Loucy (cell line): ENCODE measurements around the gene KDM4C.
"Not testable (repeated sequence)": the region's sequence is repeated elsewhere in the genome, so short reads cannot be mapped to it uniquely, and the experiment has no call there.

Source experiments
- H2AFZ ChIP-seq: fragments of 200-600 bp; sonication (generic); 2 replicates; pipeline ENCODE4 v1.6.0; 2016; ENCODE audit warnings: antibody characterized with exemption, mild to moderate bottlenecking, low read length, moderate library complexity
- H3F3A ChIP-seq: fragments of 200-600 bp; 2 replicates; pipeline ENCODE4 v1.6.0; 2016; ENCODE audit warnings: antibody characterized with exemption, low read depth, mild to moderate bottlenecking
- H3K27me3 ChIP-seq: fragments of 200-600 bp; sonication (generic); 2 replicates; pipeline ENCODE4 v1.6.1; 2014; ENCODE audit warnings: low read length, mild to moderate bottlenecking; ENCODE audit not compliant: insufficient read depth, poor library complexity, severe bottlenecking
- H3K36me3 ChIP-seq: fragments of 200-600 bp; sonication (generic); 2 replicates; pipeline ENCODE4 v1.6.1; 2016; ENCODE audit warnings: low read length; ENCODE audit not compliant: insufficient read depth
- H3K4me1 ChIP-seq: fragments of 200-600 bp; sonication (generic); 2 replicates; pipeline ENCODE4 v1.5.1; 2014; ENCODE audit warnings: low read length, mild to moderate bottlenecking; ENCODE audit not compliant: insufficient read depth, poor library complexity, severe bottlenecking
- H3K4me2 ChIP-seq: fragments of 200-600 bp; sonication (generic); 2 replicates; pipeline ENCODE4 v1.6.0; 2014; ENCODE audit warnings: antibody characterized with exemption, low read length, low read depth, mild to moderate bottlenecking; ENCODE audit not compliant: poor library complexity, severe bottlenecking
- H3K4me3 ChIP-seq: fragments of 200-600 bp; sonication (generic); 2 replicates; pipeline ENCODE4 v1.5.1; 2014; ENCODE audit warnings: low read length, mild to moderate bottlenecking, mixed read lengths; ENCODE audit not compliant: poor library complexity, severe bottlenecking
- H3K79me2 ChIP-seq: fragments of 200-600 bp; sonication (generic); 2 replicates; pipeline ENCODE4 v1.6.1; 2014; ENCODE audit warnings: low read length; ENCODE audit not compliant: insufficient read depth
- H3K9ac ChIP-seq: fragments of 200-600 bp; sonication (generic); 2 replicates; pipeline ENCODE4 v1.6.0; 2014; ENCODE audit warnings: mild to moderate bottlenecking, low read depth, low read length, moderate library complexity; ENCODE audit not compliant: poor library complexity, severe bottlenecking
- H3K9me2 ChIP-seq: fragments of 200-600 bp; sonication (generic); replicated peaks from 2 replicates; pipeline ENCODE4 v1.6.1; 2016; ENCODE audit warnings: low read depth, low read length, mixed read lengths
- H3K9me3 ChIP-seq: fragments of 200-600 bp; sonication (generic); 2 replicates; pipeline ENCODE4 v1.6.1; 2014; ENCODE audit warnings: mild to moderate bottlenecking, antibody characterized with exemption, low read length, low read depth; ENCODE audit not compliant: insufficient read depth
- H4K20me1 ChIP-seq: fragments of 200-600 bp; sonication (generic); 2 replicates; pipeline ENCODE4 v1.6.0; 2014; ENCODE audit warnings: antibody characterized with exemption, low read length, mild to moderate bottlenecking; ENCODE audit not compliant: insufficient read depth, poor library complexity, severe bottlenecking
- EZH2phosphoT487 ChIP-seq: fragments of 200-600 bp; IDR thresholded peaks from 2 replicates; pipeline ENCODE4 v1.6.1; 2018; ENCODE audit warnings: antibody characterized with exemption, mild to moderate bottlenecking, moderate library complexity, borderline replicate concordance
- TF ChIP-seq, protein P1 (sequence below): fragments of 200-600 bp; sonication (generic); conservative IDR thresholded peaks from 2 replicates; pipeline ENCODE4 v1.5.1; 2014; ENCODE audit warnings: mild to moderate bottlenecking, antibody characterized with exemption, low read length

The KDM4C gene

DNA sequence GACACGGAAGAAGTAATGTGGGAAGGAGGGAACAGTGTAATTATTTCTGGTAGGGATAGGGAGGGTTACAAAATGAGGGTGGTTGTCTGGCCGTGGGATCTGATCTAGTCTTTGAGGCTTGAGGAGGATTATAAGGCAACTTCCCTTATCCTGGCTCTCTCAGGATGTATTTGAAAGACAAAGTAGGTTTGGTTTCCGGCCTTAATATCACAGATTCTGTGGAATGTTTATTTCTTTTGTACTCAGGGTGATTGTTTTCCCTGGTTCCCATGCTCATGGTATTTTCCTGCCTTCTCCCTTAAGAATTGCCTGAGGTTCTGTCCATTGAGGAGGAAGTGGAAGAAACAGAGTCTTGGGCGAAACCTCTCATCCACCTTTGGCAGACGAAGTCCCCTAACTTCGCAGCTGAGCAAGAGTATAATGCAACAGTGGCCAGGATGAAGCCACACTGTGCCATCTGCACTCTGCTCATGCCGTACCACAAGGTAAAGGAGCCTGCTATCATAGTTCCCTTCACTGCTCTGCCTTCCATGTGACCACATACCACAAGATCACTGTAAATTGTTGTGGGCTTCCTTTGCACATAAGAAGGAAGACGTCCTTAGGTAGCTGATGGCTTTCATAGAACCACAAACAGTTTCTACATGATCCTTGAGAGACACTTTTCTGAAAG, 253.8 kb downstream of the KDM4C start:
- no peak overlapping the region for H3K4me2 ChIP-seq
- peaks cover 10% of the 10 kb centered on the region for H3K9me3 ChIP-seq
- H4K20me1 ChIP-seq = peaks cover 33% of the 10 kb centered on the region
- H3K27me3 ChIP-seq = peaks cover 5% of the 10 kb centered on the region
- no peaks in the 10 kb centered on the region for H3K9me2 ChIP-seq
- no peak overlapping the region for H2AFZ ChIP-seq
- no peaks in the 10 kb centered on the region for H3K79me2 ChIP-seq
- H3K4me1 ChIP-seq = peaks cover 15% of the 10 kb centered on the region
- TF ChIP-seq, protein P1, sequence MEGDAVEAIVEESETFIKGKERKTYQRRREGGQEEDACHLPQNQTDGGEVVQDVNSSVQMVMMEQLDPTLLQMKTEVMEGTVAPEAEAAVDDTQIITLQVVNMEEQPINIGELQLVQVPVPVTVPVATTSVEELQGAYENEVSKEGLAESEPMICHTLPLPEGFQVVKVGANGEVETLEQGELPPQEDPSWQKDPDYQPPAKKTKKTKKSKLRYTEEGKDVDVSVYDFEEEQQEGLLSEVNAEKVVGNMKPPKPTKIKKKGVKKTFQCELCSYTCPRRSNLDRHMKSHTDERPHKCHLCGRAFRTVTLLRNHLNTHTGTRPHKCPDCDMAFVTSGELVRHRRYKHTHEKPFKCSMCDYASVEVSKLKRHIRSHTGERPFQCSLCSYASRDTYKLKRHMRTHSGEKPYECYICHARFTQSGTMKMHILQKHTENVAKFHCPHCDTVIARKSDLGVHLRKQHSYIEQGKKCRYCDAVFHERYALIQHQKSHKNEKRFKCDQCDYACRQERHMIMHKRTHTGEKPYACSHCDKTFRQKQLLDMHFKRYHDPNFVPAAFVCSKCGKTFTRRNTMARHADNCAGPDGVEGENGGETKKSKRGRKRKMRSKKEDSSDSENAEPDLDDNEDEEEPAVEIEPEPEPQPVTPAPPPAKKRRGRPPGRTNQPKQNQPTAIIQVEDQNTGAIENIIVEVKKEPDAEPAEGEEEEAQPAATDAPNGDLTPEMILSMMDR = no peak
- TF ChIP-seq EZH2phosphoT487 = peak; percentile 95
- H3K9ac ChIP-seq = no peak overlapping the region
- H3K4me3 ChIP-seq = no peak overlapping the region
- no peaks in the 10 kb centered on the region for H3F3A ChIP-seq
- H3K36me3 ChIP-seq = peaks cover 39% of the 10 kb centered on the region

DNA sequence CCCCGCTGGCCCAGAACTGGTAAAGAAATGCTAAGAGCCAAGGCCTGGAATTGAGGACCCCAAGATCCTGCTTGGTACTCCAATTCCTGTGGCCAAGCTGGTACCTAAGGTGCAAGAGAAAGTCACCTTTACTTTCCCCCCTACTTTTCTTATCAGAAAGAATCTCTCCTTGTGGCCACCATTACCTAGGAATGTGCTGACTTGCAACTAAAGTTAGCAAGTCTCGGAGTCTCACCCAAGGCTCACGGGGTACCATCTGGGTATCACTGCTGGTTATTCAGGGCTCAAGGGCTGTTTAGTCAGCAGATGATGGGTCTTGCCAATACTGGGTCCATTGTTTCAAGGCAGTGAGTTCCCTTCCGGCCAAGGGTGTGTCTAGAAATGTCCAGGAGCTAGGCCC, 270.2 kb downstream of the KDM4C start:
- no peak overlapping the region for H3K4me3 ChIP-seq
- no peak overlapping the region for H2AFZ ChIP-seq
- H3K4me1 ChIP-seq = no peaks in the 10 kb centered on the region
- TF ChIP-seq, protein P1 = no peak
- TF ChIP-seq EZH2phosphoT487 = no peak
- no peaks in the 10 kb centered on the region for H3K9me2 ChIP-seq
- no peaks in the 10 kb centered on the region for H3K27me3 ChIP-seq
- H3K9ac ChIP-seq = no peak overlapping the region
- H3K79me2 ChIP-seq = no peaks in the 10 kb centered on the region
- H4K20me1 ChIP-seq = no peaks in the 10 kb centered on the region
- H3K4me2 ChIP-seq = no peak overlapping the region
- H3K36me3 ChIP-seq = peaks cover 6% of the 10 kb centered on the region; the same call in 1 of the 2 replicates
- no peaks in the 10 kb centered on the region for H3F3A ChIP-seq
- H3K9me3 ChIP-seq = no peaks in the 10 kb centered on the region

DNA sequence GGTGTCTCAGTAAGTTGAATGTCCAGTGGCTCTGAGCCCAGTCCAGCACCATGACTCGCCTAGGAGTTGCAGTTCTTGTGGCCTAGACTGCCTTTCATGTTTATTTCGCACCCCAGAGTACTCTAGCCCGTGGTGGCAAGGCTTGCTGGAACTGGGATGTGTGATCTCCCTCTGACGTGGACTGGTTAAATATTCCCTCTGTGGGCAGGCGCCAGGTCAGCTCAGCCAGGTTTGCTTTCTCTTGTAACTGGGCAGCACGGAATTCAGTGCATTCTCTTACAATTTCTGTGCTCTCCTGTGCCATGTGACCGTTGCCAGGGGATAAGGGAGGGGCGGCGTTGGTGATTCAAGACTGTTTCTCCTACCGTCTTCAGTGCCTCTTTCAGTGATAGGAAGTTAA, 270.8 kb downstream of the KDM4C start:
- H3F3A ChIP-seq = no peaks in the 10 kb centered on the region
- no peaks in the 10 kb centered on the region for H4K20me1 ChIP-seq
- no peak overlapping the region for H3K9ac ChIP-seq
- no peak overlapping the region for H3K4me2 ChIP-seq
- no peak for TF ChIP-seq EZH2phosphoT487
- TF ChIP-seq, protein P1 = no peak
- no peaks in the 10 kb centered on the region for H3K27me3 ChIP-seq
- no peak overlapping the region for H2AFZ ChIP-seq
- no peaks in the 10 kb centered on the region for H3K9me2 ChIP-seq
- no peak overlapping the region for H3K4me3 ChIP-seq
- H3K9me3 ChIP-seq = no peaks in the 10 kb centered on the region
- no peaks in the 10 kb centered on the region for H3K79me2 ChIP-seq
- H3K36me3 ChIP-seq = peaks cover 6% of the 10 kb centered on the region; the same call in 1 of the 2 replicates
- H3K4me1 ChIP-seq = no peaks in the 10 kb centered on the region

DNA sequence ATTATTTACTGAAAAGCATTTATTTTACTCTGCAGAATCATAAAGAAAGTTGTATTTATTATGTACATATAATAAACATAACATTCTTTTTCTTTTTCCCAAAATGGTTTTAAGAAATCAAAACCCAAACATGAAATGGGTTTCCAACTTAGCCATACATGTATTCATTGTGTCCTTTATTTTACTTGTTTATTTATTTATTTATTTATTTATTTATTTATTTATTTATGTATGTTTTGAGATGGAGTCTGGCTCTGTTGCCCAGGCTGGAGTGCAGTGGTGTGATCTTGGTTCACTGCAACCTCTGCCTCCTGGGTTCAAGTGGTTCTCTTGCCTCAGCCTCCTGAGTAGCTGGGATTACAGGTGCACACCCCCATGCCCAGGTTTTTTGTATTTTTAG, 273.2 kb downstream of the KDM4C start:
- H3K4me2 ChIP-seq, H3K9ac ChIP-seq, H3K9me3 ChIP-seq, H3F3A ChIP-seq, H3K36me3 ChIP-seq, H2AFZ ChIP-seq, H3K4me3 ChIP-seq, H3K27me3 ChIP-seq, H3K79me2 ChIP-seq, H4K20me1 ChIP-seq, H3K4me1 ChIP-seq, H3K9me2 ChIP-seq: not testable (repeated sequence)
